8988T (cell line): ENCODE results near the gene ZNF497.
"Not testable (repeated sequence)": the region's sequence is repeated elsewhere in the genome, so short reads cannot be mapped to it uniquely, and the experiment has no call there.

Experiments used
- DNase-seq: peaks from one replicate; pipeline ENCODE4 v3.0.0; 2011

ZNF497 gene

GRCh38 chr19:58362272-58362994 is at the start of gene ZNF497:
Gene ZNF497 (minus strand): TSS chr19:58362751. CDS start chr19:58357635, 5,116 bp downstream.
- peak; percentile 98 for DNase-seq

DNA sequence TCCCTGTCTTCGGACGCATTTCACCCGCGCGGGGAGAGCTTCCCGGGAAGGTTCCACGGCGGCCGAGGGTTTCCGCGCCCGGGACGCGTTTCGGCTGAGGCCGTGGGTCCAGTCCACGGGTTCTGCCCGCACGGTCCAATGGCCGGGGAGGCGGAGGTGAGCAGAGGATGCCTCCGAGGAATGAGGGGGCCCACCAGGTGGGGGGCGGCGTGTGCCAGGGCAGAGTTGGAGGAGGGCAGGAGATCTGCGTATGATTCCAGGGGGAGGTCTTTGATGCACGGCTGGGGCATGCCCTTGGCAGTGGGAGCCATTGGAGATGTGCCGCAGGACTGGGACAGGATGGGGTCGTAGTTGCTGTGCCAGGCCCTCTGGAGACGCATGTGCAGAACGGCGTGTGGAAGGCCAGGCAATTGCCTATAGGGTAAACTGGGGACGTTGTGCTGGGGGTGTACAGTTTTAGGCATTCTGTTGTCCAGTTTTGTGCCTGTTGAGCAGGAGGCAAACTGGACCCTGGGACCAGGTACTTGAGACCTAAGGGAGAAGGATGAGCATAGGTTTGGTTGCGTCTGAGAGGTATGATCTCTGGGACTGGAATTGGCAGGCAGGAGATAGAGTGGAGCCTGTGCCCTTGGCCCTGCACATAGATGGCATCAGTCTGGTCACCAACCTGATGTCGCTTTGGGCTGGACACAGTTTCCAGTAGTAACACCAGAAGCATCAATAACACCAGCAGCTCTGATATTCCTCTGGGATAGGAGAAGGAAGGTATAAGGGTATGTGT is 46.6 kb upstream of the ZNF497 start:
- no peak for DNase-seq

DNA sequence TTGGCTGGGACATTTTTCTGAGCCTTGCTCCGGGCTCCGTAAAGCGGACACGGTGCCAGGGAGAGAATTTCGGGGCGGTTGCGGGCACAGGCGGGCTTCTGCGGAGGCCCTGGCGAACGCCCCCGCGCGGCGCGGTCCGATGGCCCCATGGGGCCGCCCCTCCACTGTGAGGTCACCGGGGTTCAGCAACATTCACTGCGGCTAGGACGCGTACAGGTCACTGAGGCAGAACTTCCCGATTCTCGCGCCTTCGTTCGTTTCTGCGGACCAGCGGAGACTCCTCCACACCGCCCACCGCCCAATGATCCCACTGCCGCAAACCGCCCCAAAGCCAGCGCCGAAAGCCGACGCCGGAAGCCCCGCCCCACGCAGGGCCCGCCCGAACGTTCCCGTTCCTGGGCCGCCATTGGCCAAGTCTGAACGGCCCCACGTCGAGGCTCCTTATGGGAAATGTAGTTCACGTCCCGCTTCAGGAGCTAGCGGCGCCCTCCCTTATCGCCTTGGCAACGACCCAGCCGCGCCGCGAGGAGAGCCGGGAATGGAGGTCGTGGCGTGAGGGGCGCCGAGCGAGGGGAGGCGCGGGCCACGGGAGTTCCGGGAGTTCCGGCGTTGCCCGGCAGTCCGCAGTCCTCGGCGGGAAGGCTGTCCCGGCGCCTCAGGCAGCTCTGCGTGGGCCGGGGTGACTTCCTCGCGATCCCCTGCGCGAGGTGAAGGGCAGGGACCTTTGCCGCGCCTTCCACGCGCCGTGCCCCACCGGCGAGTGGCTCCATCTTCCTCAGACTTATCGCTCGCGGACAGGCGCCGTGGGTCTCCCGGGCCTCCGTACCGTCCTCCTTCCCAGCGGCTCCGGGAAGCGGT is 45.8 kb upstream of the ZNF497 start, which contains the start of gene ZNF584:
TSS of gene ZNF584 (plus strand) at position 498 of the 858 bp plus-strand sequence. CDS start 499 bp downstream, outside the sequence.
- peak; percentile 74 for DNase-seq

DNA sequence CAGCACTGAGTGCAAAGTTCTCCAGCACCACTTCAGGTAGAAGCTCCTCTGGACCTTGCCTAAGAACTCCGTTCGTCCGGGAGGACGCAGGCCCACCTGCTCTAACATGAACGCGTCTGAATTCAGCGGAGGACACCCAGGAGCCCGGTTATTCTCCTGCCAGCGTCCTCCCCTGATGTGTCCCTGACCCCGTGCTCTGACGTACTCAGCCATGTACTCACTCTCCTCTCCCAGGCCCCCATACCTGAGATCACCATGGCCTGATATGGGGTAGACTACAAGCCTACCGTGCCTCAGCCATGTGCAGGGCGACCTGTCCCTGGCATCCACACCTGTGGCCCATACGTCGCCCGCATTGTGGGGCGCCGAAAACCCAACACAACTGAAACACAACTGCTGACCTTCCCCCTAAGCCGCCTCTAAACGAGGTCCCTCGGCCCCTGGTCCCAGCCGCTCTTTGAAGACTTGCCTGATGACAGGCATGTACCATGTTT is 45.2 kb upstream of the ZNF497 start:
- no peak for DNase-seq

DNA sequence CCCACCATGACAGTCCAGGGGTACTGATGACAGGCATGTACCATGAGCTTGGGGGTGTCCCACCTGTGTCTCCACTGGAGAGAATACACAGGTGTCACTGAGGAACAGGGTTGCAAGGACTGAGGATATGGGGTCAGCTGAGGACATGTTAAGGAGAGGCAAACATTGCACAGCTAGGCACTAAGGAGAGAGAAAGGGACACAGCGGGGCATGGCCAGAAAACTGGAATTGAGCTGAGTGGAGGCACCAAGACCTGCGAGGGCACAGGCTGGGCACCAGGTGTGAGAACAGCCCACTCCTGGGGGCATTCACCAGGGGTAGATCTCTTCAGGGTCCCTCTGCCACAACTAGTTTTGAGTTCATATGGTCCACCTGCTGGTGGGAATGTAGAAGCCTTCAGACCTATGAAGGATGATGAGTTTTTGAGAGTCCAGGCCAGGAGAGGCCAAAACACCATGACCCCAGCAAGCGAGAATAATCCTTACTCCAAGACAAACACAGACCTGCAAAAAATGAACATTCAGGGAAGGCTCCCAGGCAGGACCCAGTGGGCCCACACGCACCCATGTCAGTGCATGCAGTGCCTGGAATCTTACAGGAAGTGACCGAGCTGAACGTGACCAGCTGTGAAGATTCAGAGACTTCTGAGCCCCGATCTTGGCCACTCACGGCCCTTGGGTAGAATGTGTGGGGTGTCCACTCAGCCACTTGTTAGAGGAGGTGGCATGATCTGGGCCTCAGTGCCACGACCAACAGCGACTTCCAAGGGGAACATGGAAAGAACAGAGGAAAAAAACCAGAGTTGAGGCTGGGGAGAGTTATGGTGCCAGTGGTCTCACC is 44.5 kb upstream of the ZNF497 start:
- no peak for DNase-seq

DNA sequence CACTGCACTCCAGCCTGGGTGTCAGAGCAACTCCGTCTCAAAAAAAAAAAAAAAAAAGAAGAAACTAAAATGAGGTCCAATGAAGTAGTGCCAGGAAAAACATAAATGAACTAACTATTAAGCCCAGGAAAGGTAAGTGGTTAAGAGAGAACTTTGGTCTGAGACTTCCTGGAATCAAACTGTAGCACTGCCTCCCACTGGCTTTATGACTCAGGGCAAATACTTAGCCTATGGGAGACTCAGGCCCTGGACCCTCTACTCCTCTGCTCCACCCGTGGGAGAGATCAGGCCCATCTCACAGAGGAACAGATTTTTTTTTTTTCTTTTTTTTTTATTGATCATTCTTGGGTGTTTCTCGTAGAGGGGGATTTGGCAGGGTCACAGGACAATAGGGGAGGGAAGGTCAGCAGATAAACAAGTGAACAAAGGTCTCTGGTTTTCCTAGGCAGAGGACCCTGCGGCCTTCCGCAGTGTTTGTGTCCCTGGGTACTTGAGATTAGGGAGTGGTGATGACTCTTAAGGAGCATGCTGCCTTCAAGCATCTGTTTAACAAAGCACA is 41.4 kb upstream of the ZNF497 start:
- DNase-seq, result not testable (repeated sequence)

GRCh38 chr19:58401840-58402421 is 39.4 kb upstream of the ZNF497 start:
- no peak for DNase-seq

DNA sequence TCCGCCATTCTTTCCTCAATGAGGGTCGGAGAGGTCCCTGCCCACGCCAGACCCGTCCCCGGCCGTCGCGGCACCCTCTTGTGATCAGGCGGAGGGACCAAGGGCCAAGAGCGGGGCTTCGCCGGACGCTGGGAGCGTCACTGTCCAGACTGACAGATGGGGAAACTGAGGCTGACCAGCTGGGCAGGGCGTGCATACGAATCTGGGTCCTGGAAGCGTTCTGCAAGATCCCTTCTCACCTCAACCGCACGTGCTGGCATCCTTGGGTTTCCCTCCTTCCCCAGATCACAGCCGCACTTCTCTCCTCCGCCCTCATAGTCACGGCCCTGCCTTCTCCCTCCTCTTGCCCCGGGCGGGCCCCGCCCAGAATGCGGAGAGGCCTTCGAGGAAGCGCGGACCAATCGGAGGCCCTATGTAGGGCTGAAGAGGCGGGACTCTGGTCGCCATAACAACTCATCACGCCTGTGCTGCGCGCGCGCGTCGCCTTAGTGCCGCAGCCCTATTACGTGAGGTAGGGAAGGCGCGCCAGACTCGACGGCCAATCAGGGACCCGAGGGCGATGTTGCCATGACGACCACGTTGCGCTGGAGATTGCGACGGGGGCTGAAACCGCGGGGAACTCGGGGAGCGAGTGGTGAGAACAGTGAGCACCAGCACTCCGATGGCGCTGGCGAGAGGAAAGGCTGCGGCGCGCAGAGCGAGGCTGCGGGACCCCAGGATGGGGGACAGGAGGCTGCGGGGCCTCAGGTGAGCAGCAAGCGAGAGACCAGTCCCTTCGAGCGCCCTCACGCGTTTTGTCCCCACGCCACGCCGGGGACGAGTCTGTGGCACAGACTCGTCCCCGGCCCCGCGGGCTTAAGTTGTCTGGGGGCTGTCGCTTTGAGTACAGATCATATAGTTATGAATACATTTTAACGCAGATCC is 38.6 kb upstream of the ZNF497 start:
- DNase-seq, result peak; percentile 97

DNA sequence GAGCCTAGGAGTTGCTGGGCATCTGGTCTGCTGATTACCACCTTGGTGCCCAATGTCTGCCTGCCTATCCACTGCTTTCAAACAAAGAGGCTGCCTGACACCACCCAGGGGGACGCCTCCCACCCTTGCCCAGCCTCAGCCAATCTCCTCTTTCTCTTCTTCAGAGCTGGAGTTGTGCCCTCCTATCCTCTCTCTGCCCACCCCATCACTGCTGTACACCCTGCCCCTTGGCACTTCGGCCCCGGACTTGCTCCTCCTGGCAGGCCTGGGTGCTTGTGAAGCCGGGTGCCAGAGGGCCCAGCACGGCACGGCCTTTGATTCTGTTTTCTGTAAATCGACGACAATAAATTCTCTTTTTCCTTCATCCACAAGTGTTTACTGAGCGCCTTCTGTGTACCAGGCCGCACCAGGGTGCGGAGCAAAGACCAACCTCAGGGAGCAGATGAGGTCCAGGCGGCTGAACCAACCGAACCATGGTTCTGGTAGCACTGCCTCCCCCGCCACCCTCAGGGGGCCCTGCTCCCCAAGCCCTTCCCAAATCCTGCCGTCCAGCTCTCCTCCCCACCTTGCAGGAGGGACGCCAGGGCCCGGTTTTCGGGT is 37.9 kb upstream of the ZNF497 start:
- DNase-seq, result no peak

DNA sequence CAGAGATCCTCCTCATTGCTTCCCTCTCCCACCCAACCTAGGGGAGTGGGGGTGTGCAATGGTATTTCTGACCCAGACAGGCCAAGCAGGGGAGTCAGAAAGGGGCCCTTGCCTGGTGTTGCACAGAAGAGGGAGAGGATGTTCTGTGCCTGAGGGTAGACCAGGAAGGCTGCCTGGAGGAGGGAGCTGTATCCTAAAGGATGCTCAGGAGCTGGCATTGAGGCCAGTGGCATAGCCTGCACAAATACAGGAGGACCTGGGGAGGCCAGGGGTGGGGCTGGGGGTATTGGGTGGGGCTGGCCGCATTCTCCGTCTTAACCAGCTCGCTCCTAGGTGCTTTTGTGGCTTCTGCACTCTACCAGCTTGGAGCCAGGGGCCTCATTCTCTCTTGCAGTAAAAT is 37.4 kb upstream of the ZNF497 start:
- no peak for DNase-seq

GRCh38 chr19:58398545-58398944 is 36.0 kb upstream of the ZNF497 start:
- no peak for DNase-seq

- DNase-seq, result no peak
Measured at GRCh38 chr19:58398087-58398486, 35.5 kb upstream of the ZNF497 start.

DNA sequence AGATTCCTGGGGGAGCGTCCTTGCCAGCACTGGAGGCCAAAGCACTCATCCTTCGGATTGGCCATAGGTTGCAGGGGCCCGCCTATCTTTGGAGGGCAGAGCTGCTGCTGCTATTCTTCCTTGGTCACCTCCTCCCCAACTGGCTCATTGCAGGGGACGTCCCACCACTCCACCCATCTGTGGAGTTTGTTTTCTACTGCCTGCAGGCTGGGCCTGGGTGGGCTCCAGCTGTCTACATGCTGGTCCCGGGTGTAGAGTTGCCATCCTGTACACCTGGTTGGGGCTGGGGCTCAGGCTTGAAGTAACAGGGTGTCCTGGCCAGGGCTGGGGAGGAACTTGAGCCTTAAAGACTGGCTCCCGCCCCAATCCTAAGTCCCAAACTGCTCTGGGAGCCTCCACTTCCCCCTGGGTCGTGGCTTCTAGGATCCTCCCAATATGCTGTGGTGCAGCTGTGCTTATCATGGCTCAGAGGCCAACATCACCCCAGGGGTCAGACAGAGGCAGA is 35.0 kb upstream of the ZNF497 start:
- no peak for DNase-seq

- DNase-seq, result no peak
Measured at GRCh38 chr19:58396691-58397532, 34.4 kb upstream of the ZNF497 start.

- peak; percentile 45 for DNase-seq
Measured at GRCh38 chr19:58395979-58396627, 33.6 kb upstream of the ZNF497 start.

DNA sequence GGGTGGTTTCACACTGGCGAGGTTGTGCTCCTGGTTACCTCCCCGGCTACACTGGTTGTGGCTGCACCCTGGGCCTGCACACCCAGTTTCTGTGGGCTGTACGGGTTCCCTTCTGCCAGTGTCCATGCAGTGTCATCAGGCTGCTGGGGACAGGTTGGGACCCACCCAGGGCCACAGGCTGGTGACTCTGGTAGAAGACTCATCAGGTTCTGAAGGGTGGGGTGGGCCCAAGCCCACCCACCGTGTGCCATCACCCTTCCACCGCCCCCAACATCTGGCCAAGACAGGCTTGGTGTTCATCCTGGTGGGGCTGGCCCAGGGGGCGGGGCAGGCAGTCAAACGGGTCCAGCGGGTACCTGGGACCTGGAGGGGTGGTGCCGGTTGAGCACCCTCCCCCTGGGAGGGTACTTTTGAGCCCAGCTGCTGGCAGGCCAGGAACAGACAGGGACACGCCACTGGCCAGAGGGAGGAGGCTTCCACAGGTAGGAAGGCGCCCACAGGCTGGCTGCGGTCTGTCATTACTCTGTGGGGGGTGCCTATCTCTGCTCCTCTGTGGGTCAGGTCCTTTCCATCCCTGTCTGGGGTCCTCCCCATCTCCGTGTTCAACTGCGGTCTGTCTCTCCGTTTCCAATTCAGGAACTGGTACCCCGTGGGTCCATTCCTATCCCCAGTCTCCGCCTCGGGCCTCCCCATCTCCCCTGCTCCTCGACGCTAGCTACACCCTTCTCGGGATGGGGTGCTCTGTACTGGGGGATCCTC is 32.8 kb upstream of the ZNF497 start, which contains the start of gene RNF225:
TSS of gene RNF225 (plus strand) at position 437 of the 759 bp plus-strand sequence. CDS start 434 bp downstream, outside the sequence.
- DNase-seq, result peak; percentile 69

GRCh38 chr19:58394821-58395219 is 32.3 kb upstream of the ZNF497 start:
- DNase-seq, result no peak
